GM20431 (cell line): ENCODE measurements around the gene CNTF.

Experiments
- in situ Hi-C: fragments of 300-500 bp; cut with MseI, MboI; formaldehyde crosslinking; loops from one replicate; pipeline ENCODE4 v1.15.0; 2020; ENCODE audit warnings: low sequenced_read_pairs; ENCODE audit not compliant: unreplicated experiment

The CNTF gene

GRCh38 chr11:58640386-58641023 is 18.0 kb downstream of the CNTF start:
- in situ Hi-C loops = no loop called here

GRCh38 chr11:58641341-58641740 is 18.9 kb downstream of the CNTF start:
- in situ Hi-C loops = no loop called here

GRCh38 chr11:58641803-58642581 is 19.5 kb downstream of the CNTF start:
- in situ Hi-C loops = no loop called here

GRCh38 chr11:58645854-58646253 is 23.4 kb downstream of the CNTF start:
- in situ Hi-C loops = no loop called here

GRCh38 chr11:58647141-58647699 is 24.8 kb downstream of the CNTF start:
- in situ Hi-C loops = no loop called here

- in situ Hi-C loops = no loop called here
Measured at GRCh38 chr11:58647866-58648265, 25.4 kb downstream of the CNTF start.

- in situ Hi-C loops = no loop called here
Measured at GRCh38 chr11:58649623-58650022, 27.2 kb downstream of the CNTF start.

- in situ Hi-C loops = no loop called here
Measured at GRCh38 chr11:58650496-58650895, 28.0 kb downstream of the CNTF start.

GRCh38 chr11:58652726-58653280 is 30.3 kb downstream of the CNTF start:
- in situ Hi-C loops = no loop called here

- in situ Hi-C loops = no loop called here
Measured at GRCh38 chr11:58654079-58654907, 31.8 kb downstream of the CNTF start.

- in situ Hi-C loops = no loop called here
Measured at GRCh38 chr11:58654908-58655296, 32.4 kb downstream of the CNTF start.

- in situ Hi-C loops = no loop called here
Measured at GRCh38 chr11:58656348-58656747, 33.9 kb downstream of the CNTF start.

- in situ Hi-C loops = no loop called here
Measured at GRCh38 chr11:58658623-58659022, 36.2 kb downstream of the CNTF start.

- in situ Hi-C loops = no loop called here
Measured at GRCh38 chr11:58659404-58659803, 36.9 kb downstream of the CNTF start.

- in situ Hi-C loops = no loop called here
Measured at GRCh38 chr11:58659910-58660570, 37.6 kb downstream of the CNTF start.

- in situ Hi-C loops = no loop called here
Measured at GRCh38 chr11:58671983-58672633, 49.6 kb downstream of the CNTF start.

GRCh38 chr11:58674609-58675008 is 52.1 kb downstream of the CNTF start:
- in situ Hi-C loops = no loop called here
